Raji (cell line): ENCODE data around the gene PFN1.

Experiments
- POLR2A ChIP-seq: IDR thresholded peaks from 2 replicates; pipeline ENCODE4 v1.6.1; 2011; ENCODE audit warnings: low read depth, low read length, control low read depth; ENCODE audit not compliant: insufficient read depth

PFN1 gene

DNA sequence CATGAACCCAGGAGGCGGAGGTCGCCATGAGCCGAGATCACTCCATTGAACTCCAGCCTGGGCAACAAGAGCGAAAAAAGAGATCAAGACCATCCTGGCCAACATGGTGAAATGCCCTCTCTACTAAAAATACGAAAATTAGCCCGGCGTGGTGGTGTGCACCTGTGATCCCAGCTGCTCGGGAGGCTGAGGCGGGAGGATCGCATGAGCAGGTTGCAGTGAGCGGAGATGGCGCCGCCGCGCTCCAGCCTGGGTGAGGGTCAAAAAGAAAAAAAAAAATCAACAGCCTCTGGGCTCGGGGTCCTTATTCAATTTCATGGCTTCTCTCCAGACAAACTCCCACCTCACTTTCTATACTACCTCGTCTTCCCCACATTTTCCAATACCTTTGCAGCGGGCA, 19.4 kb downstream of the PFN1 start:
- TF ChIP-seq POLR2A = no peak

DNA sequence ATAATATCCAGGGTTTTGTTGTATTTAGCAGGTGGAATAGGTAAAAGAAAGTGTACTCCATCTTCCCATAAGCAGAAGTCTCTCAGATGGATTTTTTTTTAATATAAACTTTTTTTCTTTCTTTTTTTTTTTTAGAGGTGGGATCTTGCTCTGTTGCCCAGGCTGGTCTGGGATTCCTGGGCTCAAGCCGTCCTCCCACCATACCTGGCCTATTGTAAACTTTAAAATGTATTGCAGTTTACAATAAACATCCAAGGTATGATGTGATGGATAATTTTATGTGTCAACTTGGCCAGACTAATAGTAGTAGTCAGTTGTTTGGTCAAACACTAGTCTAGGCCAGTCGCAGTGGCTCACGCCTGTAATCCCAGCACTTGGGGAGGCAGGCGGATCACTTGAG, 27.0 kb downstream of the PFN1 start:
- no peak for TF ChIP-seq POLR2A

DNA sequence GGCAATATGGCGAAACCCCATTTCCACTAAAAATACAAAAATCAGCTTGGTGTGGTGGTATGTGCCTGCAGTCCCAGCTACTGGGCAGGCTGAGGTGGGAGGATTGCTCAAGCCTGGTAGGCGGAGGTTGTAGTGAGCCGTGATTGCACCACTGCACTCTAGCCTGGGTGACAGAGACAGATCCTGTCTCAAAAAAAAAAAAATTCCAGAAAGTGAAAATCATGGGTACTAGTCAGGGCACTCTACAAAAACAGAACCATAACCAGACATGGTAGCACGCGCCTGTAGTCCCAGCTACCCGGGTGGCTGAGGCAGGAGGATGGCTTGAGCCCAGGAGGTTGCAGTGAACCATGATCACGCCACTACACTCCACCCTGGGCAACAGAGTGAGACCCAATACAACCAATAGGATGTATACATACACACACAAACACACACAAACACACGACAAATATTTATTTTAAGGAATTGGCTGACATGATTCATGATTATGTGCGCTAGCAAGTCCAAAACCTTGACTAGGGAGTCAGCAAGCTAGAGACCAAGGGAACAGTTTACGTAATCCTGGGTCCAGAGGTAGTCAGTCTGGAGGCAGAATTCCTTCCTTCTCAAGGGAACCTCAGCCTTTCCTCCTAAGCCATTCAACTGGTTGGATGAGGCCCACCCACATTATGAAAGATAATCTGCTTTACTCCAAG, 27.8 kb downstream of the PFN1 start:
- TF ChIP-seq POLR2A = no peak

DNA sequence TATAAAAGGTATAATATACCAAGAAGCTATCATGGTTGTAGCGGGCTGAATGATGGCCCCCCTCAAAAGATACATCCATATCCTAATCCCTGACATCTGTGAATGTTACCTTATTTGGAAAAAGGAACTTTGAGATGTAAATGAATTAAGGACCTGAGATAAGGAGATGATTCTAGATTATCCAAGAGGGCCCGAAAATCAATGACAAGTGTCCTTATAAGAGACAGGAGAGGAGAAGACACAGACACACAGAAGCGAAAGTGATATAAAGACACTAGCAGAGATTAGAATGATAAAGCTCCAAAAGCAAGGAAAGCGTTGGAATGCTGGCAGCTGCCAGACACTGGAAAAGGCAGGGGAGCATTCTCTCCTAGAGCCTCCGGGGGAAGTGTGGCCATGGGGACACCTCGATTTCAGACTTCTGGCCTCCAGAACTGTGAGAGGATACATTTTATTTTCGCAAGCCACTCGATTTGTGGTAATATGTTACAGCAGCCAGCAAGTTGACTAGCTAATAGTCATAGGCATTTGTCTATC, 28.8 kb downstream of the PFN1 start:
- TF ChIP-seq POLR2A = no peak

DNA sequence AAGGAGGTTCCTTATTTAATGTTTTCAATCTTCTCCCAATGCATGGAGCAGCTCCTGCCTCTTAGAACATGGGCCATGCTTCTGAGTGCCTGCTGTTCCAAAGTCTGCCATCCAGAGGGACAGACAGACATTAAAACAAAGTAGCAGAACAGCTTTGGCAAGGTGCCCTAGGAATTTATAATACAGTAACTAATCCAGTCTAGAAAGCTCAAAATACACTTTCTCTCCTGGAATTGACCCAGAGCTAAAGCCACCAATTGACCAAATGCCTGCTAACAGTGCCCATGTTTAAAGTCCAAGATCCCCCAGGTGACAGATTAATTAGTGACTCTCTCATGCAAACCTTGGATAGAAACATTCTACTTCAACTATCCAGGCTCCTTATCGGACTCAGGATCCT, 34.3 kb downstream of the PFN1 start:
- TF ChIP-seq POLR2A = no peak

DNA sequence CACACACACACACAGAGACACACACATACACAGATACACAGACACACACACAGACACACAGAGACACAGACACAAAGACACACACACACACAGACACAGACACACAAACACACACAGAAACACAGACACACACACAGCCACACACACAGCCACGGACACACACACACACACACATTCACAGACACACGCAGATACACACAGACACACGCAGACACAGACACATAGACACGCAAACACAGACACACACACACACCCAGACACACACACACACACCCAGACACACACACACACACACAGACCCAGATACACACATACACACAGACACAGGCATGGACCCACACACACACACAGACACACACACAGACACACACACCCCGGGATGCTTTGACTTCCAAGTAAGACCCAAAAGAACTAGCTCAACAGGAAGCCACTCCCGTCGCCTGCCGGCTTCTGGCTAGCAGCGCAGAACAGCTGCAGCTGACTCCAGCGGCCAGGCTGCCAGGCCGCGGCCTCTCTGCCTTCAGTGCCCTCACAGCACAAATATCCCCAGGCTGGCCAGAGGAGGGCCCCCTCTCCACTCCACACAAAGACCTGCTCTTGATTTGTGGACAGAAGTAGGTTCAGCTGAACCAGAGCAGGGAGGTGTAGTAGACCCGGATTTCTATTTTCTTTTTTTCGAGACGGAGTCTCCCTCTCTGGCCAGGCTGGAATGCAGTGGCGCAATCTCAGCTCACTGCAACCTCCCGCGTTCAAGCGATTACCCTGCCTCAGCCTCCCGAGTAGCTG, 39.4 kb downstream of the PFN1 start:
- TF ChIP-seq POLR2A = no peak

DNA sequence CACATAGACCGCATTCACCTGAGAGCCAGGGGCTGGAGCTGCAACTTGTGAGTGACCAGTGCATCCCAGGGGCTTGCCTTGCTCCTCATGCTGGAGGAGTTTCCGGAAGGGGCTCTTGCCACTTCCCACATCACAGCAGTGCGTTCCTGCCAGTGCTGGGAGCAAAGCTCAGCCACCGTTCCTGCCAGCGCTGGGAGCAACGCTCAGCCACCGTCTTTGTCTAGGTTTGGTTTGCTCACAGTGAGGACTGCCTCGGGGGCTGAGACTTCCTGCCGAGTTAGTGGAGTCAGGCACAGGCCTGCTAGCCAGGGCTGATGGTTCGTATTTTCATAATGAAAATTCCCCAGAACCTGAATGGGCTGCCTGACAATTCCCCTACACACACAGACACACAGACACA, 40.0 kb downstream of the PFN1 start:
- TF ChIP-seq POLR2A = no peak

DNA sequence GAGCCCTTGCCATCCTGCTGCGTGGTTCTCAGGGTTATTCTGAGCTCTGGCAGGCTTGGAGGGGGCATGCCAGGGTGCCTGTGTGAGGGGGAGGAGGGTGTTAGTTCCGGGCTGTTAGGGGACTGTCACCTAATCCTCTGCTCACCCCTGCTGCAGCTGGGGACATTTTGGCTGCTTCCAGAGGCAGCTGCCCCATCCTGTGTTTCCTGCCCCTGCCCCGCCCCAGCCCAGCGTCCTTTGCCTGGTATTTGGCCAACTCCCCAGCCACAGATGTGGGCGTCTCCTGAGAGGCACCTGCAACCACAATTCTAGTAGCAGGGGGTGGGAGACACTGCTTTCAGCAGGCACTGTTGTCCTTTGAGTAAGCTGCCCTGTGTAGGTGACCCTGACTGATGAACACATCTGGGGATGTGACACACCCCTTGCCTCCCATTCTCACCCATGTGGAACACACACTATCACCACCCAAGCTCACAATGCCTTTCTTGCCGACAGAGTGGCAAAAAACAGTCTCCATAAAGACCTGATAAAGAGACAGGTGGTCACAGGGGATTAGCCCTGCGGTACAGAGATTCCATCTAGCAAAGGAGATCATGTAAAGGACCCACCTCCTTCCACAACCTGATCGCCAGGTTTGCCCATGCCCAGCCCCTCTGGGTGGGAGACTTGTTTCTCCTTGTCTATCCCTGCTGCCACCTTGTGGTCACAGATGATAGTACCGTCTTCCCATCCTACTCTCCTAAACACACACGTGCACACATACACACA, 45.1 kb downstream of the PFN1 start, which contains the start of gene CHRNE:
TSS of gene CHRNE (minus strand) at position 48 of the 768 bp plus-strand sequence. CDS start at position 13, 35 bp downstream.
- TF ChIP-seq POLR2A = no peak

DNA sequence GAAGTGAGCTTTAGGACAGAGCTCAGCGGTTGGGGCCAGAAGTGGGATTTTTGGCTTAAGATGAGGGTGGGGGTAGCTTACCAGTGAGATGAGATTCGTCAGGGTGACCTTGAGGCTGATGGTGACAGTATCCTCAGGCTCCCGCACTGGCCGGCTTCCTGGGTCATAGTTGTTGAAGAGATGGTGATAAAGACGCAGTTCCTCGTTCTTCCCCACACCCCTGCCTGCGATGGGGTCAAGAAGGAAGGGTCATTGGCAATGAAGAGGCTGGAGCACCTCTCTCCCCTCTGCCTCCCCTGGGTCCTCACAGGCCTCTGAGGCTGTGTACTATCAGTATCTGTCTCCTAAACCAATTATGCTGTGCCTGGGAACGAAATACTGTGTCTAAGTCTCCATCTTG, 45.8 kb downstream of the PFN1 start:
- TF ChIP-seq POLR2A = no peak

DNA sequence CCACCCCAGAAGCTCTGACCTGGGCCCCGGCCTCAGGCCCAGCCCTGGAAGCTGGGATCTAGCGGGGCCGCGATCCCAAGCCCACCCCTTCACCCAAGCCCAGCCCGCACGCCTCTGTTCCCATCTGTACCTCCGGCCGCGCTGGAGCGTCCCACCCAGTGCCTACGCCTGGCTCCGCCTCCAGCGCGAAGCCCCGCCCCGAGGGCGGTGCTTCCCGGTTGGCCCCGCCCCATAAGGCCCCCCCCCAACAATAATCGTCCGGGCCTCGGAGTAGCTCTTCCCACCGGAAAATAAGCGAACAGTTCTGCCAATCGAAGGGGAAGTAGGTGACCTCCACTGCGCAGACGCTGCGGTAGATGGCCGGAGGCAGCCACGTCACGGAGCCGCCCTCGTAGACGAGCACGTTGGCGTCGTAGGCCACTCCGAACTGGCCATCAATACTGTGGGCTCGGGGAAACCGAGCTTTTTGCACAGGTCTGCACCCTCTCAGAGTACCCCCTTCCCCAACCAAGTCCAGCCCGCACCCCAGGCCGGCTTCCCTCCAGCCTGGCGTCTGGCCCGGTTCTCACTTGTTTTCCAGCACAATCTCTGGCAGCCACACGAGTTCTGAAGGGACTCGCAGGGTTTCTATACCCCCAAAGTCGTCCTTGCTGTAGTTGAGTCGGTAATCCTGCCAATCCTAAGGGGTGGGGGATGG, 46.5 kb downstream of the PFN1 start:
- TF ChIP-seq POLR2A = no peak

DNA sequence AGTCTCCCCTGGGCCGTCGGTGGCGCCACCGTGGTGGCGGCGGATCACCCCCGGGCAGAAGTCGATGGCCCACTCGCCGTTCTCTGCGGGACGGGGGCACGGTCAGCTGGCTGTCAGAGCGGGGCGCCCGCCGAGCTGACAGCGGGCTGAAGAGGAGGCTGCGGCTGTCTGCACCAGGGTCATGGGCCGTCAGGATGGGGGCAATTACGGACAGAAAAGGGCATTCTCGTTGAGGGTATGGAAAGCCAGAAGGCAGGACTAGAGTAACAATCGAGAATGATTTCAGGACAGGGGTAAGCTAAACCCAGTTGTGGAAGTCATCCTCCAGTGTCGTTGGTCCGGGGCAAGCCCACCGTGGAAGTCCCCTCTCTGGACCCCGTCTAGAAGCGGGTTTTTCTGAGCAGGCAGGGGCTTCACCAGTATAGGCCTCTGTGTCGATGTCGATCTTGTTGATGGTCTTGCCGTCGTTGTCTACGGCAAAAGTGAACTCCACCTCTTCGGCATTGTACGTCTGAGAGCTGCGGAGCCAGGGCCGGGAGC, 47.2 kb downstream of the PFN1 start:
- no peak for TF ChIP-seq POLR2A

DNA sequence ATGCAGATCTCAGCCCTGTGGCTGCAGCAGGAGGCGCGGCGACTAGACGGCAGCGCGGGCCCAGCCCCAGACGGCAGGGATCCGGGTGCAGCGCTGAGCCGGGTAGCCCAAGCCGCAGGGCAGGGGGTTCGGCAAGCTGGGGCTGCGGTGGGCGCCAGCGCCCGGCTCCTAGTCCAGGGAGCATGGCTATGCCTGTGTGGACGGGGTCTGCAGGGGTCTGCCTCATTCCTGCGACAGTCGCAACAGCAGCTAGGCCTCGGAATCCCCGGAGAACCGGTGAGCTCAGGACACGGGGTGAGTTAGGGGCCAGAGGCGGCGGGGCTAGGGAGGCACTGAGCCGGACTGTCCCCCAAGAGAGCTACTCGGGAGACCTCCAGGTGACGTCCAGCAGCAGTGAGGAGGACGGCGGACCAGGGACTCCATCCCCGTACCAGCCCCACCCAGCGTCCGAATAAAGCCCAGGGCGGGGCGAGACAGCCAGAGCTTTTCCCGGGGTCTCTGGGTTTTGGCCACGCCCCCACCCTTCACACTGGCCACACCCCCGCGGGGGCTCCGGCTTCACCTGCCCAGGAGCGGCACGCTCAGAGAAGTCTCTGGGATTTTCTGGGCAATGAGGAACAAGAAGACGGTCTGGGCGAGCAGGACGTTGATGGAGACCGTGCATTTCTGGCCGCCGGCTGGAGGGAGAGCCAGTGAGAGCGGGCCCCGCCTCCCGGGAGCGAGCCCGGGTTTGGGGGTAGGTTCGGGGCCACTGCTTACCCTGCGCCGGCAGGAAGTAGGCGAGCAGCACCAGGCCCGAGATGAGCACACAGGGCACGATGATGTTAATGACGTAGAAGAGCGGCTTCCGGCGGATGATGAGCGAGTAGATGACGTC, 47.9 kb downstream of the PFN1 start:
- no peak for TF ChIP-seq POLR2A

DNA sequence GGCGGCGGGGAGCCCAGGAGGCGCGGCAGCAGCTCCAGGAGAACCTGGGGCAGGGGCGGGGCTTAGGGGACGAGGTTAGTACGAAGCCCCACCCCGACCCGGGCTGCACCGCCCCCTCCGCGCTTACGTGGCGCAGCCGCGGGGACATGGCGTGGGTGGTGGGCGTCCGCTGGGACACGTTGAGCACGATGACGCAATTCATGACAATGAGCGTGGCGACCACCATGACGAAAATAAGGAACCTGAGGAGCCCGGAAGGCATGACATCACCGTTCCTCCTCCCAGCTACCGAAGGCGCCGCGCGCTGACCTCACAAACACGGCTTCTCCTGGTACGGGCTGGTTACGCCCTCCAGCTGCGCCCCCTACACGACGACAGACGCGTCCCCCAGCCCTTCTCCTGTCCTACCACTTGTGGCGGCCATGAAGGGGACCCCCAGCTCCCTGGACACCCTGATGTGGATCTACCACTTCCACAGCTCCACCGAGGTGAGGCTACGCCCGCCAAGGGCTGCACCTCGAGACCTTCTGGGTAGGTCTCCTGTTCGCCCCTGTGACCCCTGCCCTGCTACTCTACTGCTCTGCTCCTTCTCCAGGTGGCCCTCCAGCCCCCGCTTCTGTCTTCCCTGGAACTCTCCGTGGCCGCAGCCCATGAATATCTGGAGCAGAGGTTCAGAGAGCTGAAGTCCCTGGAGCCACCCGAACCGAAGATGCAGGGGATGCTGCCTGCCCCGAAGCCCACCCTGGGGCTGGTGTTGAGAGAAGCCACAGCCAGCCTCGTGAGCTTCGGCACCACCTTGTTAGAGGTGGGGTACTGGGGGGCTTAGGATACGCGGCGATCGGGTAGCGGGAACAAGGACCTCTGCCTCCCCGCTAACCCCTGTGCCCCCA, 48.7 kb downstream of the PFN1 start, which contains the start of gene C17orf107:
TSS of gene C17orf107 (plus strand) at position 196 of the 890 bp plus-strand sequence. CDS start at position 423, 227 bp downstream.
- no peak for TF ChIP-seq POLR2A

DNA sequence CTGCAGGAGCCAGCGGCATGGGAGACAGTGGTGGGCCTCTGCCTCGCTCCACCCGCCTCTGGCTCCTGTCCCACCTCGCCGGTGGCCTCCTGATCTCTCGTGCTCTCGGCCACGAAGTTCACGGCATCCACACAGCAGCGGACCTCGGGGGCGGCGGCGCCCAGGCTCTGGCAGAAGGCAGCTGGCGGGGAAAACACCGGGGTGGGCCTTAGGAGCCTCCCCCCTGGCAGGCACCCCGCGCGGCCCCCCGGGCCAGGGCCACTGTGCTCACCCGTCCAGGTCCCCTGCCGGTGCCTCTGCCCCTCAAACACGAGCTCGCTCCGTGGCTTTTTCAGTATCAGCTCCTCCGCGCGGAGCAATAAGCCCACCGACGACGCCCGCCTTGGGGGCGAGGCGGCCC, 49.4 kb downstream of the PFN1 start:
- TF ChIP-seq POLR2A = no peak
